GM18508 (cell line): ENCODE results near the gene MAPK13.
"Not testable (repeated sequence)": the region's sequence is repeated elsewhere in the genome, so short reads cannot be mapped to it uniquely, and the experiment has no call there.

Experiments
- ATAC-seq: cut with Tn5 transposase; IDR thresholded peaks from one replicate; pipeline ENCODE4 v1.9.1; 2021; ENCODE audit warnings: moderate number of reproducible peaks; ENCODE audit not compliant: insufficient read depth, unreplicated experiment

MAPK13 gene

DNA sequence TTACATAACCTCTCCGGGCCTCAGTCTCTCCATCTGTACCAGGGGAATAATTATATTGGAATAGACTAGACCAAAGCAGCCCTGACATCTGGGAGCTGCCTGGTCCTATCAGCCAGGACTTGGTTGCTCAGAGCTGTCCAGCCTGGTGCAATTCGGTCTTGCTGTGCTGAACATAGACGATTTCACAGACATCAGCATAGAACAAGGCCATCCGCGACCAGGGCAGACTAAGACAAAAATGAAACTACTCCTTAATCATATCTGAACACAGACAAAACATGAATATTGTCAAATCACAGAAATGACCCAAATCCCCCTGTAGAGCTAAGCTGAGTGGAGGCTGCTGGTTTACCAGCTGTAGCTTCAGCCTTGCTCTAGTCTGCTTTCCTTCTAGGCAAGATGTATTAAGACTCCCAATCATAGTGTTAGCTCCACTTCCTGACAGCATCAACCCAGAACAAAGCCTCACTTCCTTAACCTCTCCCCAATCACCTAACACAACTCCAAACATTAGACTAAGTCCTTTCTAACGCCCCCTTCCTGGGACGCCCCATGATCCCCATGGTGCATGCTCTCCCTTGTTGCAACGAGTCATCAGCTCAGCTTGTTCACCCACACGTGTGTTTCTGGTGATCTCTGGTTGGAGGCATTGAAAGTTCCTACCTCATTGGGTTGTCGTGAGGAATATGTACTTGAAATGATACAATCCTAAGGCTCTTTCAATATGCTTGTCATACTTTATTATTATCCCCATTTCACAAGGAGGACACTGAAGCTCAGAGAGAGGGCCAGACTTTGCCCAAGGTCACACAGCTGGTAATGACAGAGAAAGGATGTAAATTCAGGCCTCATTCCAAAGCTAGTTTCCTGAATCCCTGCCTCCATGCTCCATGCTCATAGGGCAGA, 3.5 kb upstream of the MAPK13 start:
- no peak for ATAC-seq

DNA sequence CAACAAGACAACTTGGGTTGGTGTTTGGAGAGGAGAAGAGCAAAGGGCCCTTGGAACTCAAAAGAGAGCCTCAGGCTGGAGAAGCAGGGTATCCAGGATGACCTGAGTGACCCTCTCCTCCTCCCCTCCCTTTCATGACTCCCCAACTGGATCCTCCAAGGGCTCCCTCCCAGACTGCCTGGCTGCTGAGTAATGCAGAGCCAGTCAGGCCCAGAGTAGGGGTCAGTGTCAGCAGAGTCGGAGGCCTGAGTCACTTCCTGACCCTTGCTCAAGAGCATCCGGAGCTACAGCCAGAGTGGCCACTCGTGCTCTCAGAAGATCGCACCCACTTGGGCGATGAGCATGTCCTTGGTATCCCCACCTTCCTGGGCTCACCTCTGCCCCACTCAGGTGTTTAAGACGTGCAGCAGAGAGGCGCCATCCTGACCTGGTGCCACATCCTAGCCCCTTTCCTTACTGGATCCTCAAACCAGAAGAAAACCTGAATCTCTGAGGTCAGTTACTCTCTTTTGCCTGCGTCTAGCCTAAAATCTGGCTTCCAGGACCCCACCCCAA, 2.8 kb upstream of the MAPK13 start:
- no peak for ATAC-seq

DNA sequence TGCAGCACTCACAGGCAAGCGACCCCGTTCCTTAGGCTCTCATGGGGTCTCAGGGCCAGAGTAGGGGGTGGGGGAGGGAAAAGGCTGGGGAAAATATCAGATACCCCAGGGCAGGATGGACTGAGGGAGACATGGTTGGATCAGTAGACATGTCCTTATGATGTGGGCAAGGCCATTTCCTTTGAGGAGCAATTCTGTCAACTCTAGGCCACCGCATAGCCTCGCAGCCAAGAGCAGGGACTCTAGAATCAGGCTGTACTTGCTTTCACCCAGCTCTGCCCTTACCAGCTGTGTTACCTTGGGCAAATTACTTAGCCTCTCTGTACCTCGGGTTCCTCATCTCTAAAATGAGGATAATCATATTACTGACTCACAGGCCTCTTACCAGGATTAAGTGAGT, 2.2 kb upstream of the MAPK13 start:
- ATAC-seq, result no peak

DNA sequence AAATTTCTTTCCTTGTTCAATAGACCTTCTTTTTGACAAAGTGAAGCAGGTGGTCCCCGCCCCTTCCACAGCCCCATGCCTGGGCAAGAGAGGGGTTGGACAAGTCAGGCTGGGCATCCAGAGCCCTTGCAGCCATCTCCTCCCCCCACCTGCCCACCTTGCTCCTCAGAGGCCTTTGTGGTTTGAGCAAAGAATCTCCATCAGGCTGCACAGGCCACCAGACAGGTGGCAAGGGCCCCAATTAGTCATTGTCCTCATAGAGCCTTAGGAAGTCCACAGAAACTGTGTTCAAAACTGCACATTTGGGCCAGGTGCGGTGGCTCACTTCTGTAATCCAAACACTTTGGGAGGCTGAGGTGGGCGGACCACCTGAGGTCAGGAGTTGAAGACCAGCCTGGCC, 1.5 kb upstream of the MAPK13 start:
- ATAC-seq, result no peak

DNA sequence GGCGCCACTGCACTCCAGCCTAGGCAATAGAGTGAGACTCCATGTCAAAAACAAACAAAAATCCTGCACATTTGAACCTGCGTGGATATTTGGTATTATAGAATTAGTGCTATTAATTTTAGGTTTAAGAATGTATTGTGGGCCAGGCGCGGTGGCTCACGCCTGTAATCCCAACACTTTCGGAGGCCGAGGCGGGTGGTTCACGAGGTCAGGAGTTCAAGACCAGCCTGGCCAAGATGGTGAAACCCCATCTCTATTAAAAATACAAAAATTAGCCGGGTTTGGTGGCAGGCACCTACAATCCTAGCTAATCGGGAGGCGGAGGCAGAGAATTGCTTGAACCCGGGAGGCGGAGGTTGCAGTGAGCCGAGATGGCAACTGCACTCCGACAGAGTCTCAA, 979 bp upstream of the MAPK13 start:
- ATAC-seq, result not testable (repeated sequence)

DNA sequence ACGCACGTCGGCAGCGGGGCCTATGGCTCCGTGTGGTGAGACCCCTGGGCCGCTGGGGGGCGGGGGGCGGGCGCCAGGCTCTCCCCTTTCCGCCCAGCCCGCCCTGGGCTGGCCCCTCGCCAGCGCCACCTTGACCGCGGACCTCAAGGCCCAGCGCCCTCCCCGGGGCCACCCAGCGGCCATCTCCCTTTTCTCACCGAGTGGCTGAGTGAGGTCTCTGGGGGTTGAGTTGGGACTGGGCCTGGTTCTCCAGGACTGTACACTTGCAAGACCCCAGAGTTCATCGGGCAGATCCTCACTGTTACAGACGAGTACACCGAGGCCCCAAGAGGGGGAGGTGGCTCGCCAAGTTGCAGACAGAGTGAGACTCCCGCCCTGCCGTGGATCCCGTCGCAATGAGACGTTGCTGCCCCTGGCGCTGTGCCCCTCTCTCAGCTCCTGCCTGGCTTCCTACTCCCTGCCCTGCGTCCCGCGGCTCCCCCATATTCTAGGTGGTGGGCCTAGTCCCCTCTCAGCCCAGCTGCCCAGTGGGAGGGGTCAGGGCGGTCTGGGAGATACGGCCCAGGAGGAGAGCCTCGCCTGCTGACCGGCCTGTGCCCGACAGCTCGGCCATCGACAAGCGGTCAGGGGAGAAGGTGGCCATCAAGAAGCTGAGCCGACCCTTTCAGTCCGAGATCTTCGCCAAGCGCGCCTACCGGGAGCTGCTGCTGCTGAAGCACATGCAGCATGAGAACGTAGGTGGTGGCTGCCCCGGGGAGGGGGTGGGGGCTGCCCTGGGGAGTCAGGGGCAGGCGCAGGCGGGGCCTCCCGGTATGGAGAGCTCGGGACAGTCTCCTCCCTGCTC, 576 bp downstream of the MAPK13 start:
- ATAC-seq, result no peak

DNA sequence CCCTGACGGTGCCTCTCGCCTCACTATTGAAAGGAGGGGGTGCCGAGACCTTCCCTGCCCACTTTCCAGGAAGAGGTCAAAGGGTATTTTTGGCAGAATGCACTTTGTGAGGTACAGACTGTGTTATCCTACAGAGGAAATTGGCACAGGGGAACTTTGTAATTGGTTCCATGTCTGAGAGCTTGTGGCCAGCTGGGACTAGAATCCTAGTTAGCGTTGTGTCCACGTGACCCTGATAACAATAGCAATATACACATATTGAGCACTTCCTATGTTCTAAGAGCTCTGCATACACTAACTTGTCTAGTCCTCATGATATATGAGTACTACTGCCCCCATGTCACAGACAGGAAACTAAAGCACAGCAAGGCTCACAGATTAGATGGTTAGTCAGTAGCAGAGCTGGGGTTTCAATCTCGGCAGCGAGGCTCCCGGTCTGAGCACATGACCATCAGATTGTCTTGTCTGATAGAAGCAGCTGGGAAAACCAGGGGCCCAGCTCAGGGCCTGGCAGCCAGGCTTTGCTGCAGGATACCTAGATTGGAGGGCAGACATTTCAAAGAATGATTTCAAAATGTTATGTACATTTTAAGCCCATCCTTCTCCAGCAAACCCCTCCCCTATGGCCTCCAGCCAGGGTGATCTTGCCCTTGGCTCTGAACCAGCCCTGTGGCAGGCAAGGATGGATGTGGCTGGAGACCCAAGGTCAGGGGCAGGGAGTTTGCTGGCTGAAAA, 1.4 kb downstream of the MAPK13 start:
- ATAC-seq, result peak; percentile 78

DNA sequence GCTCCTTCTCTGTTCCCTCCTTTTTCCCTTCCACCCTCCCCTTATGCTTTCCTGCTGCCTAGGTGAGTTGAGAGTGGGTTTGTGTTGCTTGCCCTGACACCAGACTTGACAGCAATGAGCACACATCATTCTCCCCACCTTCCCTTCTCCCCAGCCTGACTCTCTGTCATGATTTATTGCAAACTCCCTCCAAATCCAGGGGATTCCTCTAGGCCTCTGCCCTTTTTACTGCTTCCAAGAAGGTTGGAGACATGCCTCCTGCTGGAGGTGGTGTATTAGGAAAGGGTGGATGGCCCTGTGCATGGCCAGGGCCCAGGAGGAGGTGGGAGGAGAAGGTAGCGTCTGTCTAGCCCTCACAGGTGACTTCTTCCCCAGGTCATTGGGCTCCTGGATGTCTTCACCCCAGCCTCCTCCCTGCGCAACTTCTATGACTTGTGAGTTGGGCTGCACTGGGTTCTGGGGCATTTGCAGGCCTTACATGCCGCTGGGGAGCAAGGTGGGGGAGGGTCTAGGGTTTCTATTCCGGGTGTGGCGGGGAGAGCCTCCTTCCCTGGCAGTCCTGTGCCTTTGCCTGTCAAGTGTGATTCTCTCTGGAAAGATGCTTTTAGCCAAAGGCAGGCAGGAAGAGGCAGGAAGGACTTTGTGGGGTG, 2.1 kb downstream of the MAPK13 start:
- ATAC-seq, result no peak

DNA sequence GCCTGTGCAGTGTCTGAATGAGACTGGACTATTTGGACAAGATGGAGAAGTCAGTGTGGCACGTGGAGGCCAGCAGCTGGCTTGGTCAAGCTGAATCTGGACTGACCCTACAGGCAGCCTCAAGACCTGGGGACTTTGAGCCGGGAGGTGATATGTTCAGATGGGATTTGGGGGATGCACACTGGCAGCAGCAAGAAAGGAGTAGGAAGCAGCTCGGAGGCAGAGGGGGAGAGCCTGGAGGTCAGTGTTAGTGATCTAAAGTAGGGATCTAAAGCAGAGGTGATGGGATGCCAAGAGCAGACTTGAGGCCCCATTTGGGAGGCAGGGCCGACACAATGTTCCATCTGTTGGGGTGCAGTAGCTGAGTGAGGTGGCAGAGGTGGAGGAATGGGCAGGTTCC, 2.8 kb downstream of the MAPK13 start:
- no peak for ATAC-seq

DNA sequence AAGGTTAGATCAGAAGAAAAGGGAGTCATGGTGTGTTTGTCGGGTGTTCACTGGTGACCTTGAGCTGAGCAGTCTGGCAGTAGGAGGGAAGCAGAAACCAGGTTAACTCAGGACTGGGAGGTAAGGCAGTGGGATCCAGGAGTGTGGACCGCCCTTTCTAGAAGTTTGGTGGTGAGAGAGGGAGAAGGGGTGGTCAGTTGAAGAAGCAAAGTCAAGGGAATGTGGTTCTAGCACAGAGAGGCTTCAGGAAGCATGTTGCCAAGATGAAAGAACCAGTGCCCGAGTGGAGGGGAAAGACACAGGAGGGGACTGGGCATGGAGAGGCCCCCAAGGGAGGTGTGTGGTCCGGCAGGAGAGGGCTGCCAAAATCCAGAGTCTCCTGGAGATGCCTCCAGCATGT, 3.6 kb downstream of the MAPK13 start:
- ATAC-seq, result no peak

DNA sequence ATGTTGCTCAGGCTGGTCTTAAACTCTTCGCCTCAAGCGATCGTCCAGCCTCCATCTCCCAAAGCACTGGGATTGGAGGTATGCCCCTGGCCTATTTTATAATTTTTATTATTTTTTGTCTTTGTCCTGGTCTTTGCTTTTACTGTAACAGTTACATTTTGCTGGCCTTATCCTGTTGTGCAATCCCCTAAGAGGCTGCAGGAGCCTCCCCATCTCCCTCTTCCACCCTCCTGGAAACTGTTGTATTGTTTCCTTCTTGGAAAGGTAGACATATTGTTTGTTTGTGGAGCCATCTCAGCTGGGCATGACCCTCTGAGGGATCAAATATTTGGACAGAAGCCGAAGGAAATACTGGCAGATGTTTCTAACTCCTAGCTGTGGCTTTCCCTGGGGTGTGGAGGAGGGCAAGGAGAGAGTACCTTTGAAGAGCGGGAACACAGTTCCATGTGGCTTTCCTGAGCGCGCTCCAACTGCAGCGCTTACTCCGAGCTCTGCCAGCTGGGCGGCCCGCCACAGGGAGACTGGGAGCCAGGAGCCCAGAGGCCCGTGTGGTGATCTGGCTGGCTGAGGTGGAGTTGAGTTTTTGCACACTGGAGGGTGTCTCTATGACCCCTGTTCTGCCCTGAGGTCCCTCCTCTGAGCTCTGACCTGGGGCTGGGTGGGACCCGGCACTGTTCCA, 4.9 kb downstream of the MAPK13 start:
- no peak for ATAC-seq

DNA sequence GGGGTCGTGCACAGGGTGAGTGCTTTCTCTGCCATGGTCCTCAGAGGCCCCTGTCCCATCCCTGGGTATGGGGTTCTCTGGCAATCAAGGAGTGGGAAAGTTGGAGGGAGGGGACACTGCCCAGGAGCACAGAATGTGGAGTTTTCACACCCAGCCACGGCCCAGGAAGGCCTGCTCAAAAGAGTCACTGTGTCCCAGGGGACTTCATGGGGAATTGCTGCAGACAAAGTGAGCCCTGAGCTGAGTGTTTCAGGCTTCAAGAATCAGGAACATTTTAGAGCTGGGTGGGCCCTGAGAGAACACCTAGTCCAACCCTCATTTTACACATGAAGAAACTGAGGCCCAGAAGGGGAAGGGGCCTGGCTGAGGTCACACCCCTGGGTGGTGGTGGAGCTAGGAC, 5.7 kb downstream of the MAPK13 start:
- ATAC-seq, result no peak

DNA sequence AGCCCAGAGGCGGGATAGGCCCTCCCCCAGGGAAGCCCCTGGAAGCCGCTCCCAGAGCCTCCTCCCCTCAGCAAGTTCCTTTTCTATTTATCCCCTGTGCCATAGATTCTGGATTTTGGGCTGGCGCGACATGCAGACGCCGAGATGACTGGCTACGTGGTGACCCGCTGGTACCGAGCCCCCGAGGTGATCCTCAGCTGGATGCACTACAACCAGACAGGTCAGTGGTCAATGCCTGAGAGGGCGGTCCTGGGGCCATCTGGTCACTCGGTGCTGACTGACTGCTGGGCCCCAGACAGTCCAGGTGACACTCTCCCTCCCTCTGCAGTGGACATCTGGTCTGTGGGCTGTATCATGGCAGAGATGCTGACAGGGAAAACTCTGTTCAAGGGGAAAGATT, 6.2 kb downstream of the MAPK13 start:
- no peak for ATAC-seq

DNA sequence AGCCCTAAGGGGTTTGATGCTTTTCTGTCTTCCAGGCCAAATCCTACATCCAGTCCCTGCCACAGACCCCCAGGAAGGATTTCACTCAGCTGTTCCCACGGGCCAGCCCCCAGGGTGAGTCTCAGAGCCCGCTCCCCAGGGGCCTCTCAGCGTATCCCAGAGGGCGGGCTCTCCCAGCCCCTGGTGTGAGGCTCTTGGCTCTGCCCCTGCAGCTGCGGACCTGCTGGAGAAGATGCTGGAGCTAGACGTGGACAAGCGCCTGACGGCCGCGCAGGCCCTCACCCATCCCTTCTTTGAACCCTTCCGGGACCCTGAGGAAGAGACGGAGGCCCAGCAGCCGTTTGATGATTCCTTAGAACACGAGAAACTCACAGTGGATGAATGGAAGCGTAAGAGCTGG, 8.4 kb downstream of the MAPK13 start:
- no peak for ATAC-seq

DNA sequence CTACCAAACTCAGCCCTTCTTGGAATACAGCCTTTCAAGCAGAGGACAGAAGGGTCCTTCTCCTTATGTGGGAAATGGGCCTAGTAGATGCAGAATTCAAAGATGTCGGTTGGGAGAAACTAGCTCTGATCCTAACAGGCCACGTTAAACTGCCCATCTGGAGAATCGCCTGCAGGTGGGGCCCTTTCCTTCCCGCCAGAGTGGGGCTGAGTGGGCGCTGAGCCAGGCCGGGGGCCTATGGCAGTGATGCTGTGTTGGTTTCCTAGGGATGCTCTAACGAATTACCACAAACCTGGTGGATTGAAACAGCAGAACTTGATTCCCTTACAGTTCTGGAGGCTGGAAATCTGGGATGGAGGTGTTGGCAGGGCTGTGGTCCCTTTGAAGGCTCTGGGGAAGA, 9.1 kb downstream of the MAPK13 start:
- no peak for ATAC-seq

DNA sequence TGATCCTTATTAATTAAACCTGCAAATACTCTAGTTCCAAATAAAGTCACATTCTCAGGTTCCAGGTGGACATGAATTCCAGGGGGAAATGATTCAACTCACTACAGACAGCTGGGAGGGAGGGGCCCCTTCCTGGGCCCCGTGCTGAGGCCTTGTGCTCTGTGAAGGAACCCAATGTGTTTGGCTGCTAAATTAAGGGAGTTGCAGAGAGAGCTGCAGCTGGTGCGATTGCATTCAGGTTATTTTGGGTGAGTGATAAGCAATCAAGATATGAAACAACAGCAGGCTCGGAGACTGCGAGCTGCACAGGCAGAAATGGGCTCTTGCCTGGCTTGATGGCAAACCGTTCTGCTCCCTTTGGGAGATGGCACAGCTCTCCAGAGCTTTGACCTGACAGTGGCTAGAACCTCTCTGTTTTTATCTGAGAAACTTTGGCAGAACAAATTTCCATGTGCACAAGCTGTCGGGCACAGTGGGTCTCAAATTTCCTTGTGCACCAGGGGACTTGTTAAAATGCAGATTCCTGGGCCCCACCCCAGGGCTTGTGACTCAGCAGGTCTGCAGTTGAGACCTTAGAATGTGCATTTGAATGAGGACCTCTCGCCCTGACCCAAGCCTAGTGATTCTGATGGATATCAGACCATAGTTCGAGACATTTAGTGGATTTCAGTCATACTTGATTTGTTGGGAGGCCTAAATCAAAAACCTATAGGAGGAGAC, 9.8 kb downstream of the MAPK13 start:
- no peak for ATAC-seq

DNA sequence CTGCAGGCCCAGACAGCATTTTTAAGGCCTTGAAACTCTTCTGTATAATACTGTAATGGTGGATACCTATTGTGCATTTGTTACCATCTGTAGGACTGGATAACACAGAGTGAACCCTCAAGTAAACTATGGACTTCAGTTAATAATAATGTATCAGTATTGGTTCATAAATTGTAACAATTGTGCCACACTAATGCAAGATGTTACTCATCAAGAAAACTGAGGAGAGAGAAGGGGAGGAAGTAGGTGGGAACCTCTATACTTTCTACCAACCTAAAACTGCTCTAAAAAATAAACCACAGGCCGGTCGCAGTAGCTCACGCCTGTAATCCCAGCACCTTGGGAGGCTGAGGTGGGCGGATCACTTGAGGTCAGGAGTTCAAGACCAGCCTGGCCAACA, 10.8 kb downstream of the MAPK13 start:
- no peak for ATAC-seq

DNA sequence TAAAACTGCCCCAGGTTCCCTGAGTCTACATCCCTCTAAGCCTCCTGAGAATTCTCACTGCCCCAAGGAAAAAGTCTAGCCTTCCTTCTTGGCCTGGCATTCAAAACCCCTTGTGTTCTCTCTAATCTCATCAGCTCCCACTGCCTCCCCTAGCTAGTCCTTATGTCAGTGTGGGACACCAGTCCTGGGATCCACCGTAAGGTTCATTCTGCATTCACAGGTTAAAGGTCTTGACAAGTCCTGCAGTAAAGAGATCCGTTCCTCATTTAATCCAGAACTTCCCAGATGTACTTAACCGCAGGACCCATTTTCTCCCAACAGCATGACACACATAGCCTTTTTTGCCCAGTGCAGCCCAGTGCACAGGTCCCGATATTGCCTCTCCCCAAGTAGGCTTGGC, 11.6 kb downstream of the MAPK13 start:
- ATAC-seq, result no peak
